ENCODE data around the gene TPCN2. TPM values are rescaled to one million over a fixed set of nuclear protein-coding genes. Genes with fewer than 3 reads are reported as not detected.

TPCN2 gene
- total RNA-seq, 1 donor from 2014 or later, result 19.1 TPM

DNA sequence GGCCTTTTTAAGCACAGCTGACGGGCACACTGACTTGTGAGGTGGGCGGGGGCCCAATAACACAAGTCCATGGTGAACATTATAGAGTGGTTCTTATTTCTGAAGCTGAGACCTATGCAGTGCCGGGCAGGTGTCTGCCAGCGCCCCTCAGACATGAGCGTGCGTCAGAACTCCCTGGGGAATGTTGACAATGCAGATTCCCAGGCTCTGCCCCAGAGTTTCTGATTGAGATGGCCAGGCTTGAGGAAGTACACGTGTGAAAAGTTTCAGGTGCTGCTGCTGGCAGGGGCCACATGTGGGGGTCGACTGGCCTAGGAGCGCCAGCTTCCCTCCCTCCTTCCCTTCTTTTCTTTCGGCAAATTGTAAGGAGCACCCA lies 46.2 kb downstream of the TPCN2 start:
- H3K9me3 Mint-ChIP-seq, result no peaks in the 10 kb centered on the region
- DNase-seq (ENCODE audit: low spot score), result no peak
- H3K36me3 Mint-ChIP-seq (ENCODE audit: low read depth), result peaks cover 11% of the 10 kb centered on the region
- H3K27me3 Mint-ChIP-seq (ENCODE audit: low read depth), result no peaks in the 10 kb centered on the region
- no peak overlapping the region for H3K27ac Mint-ChIP-seq
- no peak overlapping the region for H3K4me3 Mint-ChIP-seq (ENCODE audit: low read depth)
- intact Hi-C loops (cut with micrococcal nuclease), result no loop called here
- no peaks in the 10 kb centered on the region for H3K4me1 Mint-ChIP-seq (ENCODE audit: low read depth)

DNA sequence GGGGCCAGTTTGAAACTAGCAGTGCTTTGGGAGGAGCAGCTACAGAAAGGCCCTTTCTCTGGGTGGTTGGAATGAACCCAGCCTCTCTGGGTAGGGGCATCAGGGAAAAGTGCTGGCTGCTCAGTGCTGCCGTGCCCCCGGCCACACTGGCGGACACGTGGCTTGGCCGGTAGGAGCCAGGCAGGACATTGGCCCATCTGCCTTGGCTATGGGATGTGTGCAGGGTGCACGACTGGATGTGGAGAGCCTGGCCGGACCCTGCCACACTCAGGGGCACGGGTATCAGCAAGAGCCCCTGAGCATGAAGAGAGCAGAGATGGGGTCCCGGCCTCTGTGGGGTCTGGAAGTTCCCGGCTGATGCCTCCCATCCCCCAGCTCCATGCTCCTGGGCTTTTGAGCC lies 46.6 kb downstream of the TPCN2 start:
- Mint-ChIP-seq H3K4me1 (ENCODE audit: low read depth) (no peaks in the 10 kb centered on the region), H3K27me3 (ENCODE audit: low read depth) (no peaks in the 10 kb centered on the region), H3K9me3 (no peaks in the 10 kb centered on the region), H3K27ac (no peak overlapping the region), H3K36me3 (ENCODE audit: low read depth) (peaks cover 10% of the 10 kb centered on the region), H3K4me3 (ENCODE audit: low read depth) (no peak overlapping the region)
- intact Hi-C loops (cut with micrococcal nuclease), result no loop called here
- no peak for DNase-seq (ENCODE audit: low spot score)

DNA sequence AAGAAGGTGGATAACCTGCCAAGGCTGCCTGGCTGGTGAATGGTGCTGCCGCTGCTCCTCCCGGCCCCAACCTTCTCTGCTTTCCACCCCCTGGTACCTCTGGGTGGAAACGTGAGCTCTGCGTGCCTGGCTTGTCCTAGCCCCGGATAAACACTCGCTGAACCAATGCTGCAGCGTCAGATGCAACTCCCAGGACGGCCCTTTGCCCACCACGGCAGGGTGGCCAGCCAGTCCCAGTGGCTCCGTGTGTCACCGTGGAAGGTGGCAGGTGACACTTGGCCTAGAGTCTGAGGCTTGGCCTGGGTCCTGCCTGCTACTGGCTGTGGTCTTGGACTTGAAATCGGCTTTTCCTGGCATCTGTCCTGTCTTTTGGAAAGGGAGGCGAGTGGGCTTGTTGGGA lies 47.7 kb downstream of the TPCN2 start:
- no peak overlapping the region for H3K27ac Mint-ChIP-seq
- peaks cover 10% of the 10 kb centered on the region for H3K36me3 Mint-ChIP-seq (ENCODE audit: low read depth)
- no peak for DNase-seq (ENCODE audit: low spot score)
- no peak overlapping the region for H3K4me3 Mint-ChIP-seq (ENCODE audit: low read depth)
- no peaks in the 10 kb centered on the region for H3K27me3 Mint-ChIP-seq (ENCODE audit: low read depth)
- no peaks in the 10 kb centered on the region for H3K9me3 Mint-ChIP-seq
- H3K4me1 Mint-ChIP-seq (ENCODE audit: low read depth), result no peaks in the 10 kb centered on the region
- intact Hi-C loops (cut with micrococcal nuclease), result no loop called here

DNA sequence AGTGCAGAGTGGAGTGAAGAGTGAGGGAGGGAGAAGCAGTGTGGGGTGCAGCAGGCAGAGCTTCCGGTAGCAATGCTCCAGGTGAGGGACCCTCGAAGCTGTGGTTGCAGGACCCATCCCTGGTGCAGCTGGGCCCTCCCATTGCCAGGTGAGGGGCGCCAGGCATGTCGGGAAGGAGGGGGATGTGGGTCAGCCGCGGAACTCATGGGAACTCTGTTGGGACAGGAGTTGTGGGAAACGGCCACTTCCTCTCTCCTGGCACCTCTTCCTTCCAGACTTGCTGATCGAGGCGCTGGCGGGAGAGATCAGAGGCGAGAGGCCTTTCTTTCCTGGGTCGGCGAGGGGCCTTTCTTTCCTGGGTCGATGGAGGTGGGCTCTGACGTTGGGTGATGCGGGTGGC lies 48.5 kb downstream of the TPCN2 start:
- H3K36me3 Mint-ChIP-seq (ENCODE audit: low read depth), result peaks cover 6% of the 10 kb centered on the region
- no peaks in the 10 kb centered on the region for H3K9me3 Mint-ChIP-seq
- H3K4me1 Mint-ChIP-seq (ENCODE audit: low read depth), result no peaks in the 10 kb centered on the region
- intact Hi-C loops (cut with micrococcal nuclease), result no loop called here
- H3K27me3 Mint-ChIP-seq (ENCODE audit: low read depth), result no peaks in the 10 kb centered on the region
- DNase-seq (ENCODE audit: low spot score), result no peak
- H3K4me3 Mint-ChIP-seq (ENCODE audit: low read depth), result no peak overlapping the region
- no peak overlapping the region for H3K27ac Mint-ChIP-seq

DNA sequence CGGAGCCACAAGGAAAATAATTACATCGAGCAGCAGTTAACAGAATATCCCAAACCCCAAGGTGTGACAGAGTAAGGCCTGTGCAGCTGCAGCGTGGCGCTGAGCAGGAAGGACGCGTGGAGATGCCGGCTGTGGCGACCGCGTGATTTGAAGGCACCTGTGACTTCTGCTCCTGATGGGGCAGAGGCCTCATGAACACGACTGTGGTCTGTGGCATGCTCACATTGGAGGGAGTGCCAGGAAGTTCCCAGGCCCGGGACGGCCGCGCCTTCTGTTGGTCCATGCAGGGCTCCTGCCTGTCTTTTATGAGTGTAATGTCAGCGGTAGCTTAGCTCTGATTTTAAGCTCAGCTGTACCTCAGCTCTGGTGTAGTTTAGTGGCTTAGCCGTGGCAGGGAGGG lies 50.4 kb downstream of the TPCN2 start:
- intact Hi-C loops (cut with micrococcal nuclease), result no loop called here
- Mint-ChIP-seq H3K36me3 (ENCODE audit: low read depth) (no peaks in the 10 kb centered on the region), H3K27me3 (ENCODE audit: low read depth) (no peaks in the 10 kb centered on the region)

DNA sequence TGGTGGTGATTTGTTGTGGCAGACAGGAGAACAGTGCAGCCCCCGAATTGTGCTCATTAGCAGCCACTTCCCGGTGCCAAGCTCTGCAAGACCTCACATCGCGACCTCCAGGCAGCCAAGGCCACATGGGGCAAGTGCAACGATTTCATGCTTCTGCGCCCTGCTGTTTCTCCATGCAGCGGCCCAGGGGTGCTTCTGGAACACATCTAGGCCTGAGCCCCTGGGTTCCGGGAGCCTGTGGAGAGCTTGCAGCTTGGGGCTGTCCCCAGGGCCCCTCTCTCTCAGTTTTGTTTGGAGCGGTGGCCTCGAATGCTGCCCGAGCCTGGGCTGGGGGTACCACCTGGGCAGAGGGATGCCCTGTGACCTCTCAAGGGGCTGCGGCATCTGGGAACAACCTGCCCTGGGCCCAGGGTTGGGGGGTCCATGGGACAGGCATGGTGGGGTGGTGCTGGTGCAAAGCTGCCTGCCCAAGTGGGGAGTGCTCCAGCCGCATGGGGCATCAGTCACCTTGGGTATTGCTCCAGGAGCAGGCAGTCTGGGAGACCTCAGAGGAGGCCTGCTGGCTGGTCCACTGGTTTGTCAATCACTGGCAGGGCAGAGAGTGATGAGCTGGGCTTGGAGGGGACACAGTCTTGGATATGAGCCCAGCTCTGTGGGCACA lies 51.9 kb downstream of the TPCN2 start:
- Mint-ChIP-seq H3K4me3 (ENCODE audit: low read depth) (no peak overlapping the region), H3K27me3 (ENCODE audit: low read depth) (no peaks in the 10 kb centered on the region), H3K4me1 (ENCODE audit: low read depth) (no peaks in the 10 kb centered on the region), H3K9me3 (no peaks in the 10 kb centered on the region), H3K27ac (no peak overlapping the region), H3K36me3 (ENCODE audit: low read depth) (no peaks in the 10 kb centered on the region)
- intact Hi-C loops (cut with micrococcal nuclease), result loop anchor here (1.0 kb wide), 1 partner anchor 543 kb away; no protein-coding TSS in a partner anchor
- no peak for DNase-seq (ENCODE audit: low spot score)

More for the DNA sequence above, 50.4 kb downstream of the TPCN2 start:
- Mint-ChIP-seq H3K9me3 (no peaks in the 10 kb centered on the region), H3K4me3 (ENCODE audit: low read depth) (no peak overlapping the region), H3K27ac (no peak overlapping the region), H3K4me1 (ENCODE audit: low read depth) (no peaks in the 10 kb centered on the region)
- no peak for DNase-seq (ENCODE audit: low spot score)

DNA sequence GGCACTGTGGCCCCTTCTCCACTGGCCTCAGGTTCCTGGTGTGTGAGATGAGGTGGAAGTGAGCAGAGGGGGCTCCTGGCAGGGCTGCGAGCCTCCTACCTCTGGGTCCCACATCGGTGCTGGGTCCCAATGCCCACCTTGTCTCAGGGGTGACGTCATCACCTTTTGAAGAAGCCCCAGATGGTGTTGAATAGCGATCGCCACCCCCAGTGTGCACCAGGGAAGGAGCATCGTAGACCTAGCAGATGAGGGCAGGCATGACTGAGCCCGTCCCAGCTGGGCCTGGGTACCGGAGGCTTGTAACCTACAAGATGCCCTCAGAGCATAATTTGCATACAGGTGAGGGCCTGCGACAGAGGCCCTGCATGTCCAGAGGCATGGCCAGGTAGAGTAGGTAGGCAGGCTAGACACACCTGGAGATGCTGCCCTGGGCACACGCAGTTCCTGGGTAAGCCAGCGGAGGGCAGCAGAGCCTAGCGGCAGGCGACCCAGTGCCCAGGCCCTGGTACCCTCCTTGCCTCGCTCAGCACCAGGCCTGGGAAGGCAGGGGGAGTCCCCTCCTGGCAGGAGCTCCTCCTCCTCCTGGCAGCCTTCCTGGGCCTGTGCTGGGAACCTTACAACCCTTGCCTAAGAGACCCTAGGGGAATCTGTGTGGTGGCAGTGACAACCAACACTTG lies 52.5 kb downstream of the TPCN2 start:
- DNase-seq (ENCODE audit: low spot score), result peak; percentile 52
- Mint-ChIP-seq H3K4me1 (ENCODE audit: low read depth) (no peaks in the 10 kb centered on the region), H3K27ac (no peak overlapping the region), H3K36me3 (ENCODE audit: low read depth) (no peaks in the 10 kb centered on the region), H3K4me3 (ENCODE audit: low read depth) (no peak overlapping the region), H3K27me3 (ENCODE audit: low read depth) (no peaks in the 10 kb centered on the region), H3K9me3 (no peaks in the 10 kb centered on the region)
- intact Hi-C loops (cut with micrococcal nuclease), result loop anchor here (1.0 kb wide), 1 partner anchor 542 kb away; no protein-coding TSS in a partner anchor

DNA sequence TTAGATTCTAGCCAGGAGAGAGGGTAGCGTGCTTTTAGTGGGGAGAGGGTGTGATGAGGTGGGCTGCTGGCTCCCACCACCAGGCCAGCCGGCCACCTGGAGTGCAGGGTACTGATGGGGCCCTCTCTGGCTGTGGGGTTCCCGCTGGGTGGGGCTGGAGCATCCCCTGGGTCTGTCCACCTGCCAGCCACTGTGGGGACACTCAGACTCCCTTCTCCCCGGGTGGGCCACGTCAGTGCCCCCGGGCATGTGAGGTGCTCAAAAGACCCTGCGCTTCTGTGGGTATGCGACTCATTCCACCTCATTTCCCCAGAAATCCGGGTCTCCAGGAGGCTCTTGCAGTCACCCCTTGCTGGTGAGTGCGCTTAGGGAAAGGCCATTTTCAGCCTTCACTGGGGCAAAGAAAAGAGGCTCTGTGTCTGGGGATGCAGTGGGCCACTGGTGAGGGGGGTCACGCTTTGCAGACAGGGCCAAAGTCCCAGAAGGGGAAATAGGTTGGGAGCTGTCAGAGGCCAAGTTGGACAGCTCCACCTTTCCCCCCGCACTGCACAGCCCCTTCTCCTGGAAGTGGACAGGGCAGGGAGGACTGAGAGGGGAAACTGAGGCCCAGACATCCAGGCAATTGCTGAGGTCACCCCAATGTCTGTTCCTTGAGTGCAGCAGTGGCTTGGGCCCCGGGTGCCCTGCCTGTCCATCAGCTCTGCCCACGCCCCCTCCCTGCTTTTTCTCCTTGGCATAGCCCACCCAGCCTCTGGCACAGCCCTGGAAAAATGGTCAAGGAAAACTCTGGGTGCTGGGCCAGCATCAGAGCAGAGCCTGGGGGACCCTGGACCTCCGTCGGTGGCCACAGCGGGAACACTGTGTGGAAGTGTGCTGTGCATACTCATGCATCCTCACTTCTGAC lies 53.3 kb downstream of the TPCN2 start:
- DNase-seq (ENCODE audit: low spot score), result no peak
- Mint-ChIP-seq H3K36me3 (ENCODE audit: low read depth) (no peaks in the 10 kb centered on the region), H3K9me3 (no peaks in the 10 kb centered on the region), H3K27ac (no peak overlapping the region), H3K27me3 (ENCODE audit: low read depth) (no peaks in the 10 kb centered on the region), H3K4me1 (ENCODE audit: low read depth) (peaks cover 1% of the 10 kb centered on the region), H3K4me3 (ENCODE audit: low read depth) (no peak overlapping the region)
- intact Hi-C loops (cut with micrococcal nuclease), result loop anchor here (1.0 kb wide), 1 partner anchor 541 kb away; no protein-coding TSS in a partner anchor

DNA sequence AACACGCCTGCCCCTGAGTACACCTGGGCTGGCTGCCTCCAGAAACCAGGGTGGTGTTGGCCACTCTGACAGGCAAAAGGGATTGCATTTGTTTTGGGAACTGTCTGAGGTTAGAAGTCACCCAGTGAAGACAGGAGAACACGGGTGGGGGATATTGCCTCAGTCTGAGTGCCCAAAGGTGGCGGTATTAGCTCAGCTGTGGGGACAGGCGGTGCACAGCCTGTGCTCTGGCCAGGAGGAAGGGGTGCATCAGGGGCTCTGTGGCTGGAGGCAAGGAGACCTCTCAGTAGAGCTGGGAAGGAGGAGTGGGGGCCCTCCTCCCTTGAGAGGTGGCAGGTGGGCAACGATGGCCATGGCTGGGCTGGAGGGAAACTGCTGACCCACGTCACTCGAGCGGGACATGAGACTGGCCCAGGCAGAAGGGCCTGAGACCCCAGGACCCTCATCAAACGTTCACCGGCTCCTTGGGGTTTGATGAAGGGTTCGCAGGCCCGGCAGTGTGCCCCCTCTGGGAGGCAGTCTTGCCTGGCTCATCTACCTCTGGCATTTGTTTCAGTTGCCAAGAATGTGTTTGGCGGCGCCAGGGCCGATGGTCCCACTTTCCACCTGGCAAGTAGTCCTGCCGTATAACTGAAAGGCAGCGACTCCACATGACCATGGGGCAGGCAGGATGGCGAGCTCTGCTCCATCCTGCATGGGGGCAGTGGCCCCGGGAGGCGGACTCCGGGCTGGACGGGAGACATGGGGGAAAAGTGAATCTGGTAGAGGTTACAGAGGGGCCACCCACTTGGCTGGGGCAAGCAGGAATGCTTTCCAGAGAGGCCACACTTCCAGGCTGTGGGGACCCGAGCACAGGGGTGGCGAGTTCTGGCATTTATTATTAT lies 54.2 kb downstream of the TPCN2 start:
- Mint-ChIP-seq H3K4me3 (ENCODE audit: low read depth) (no peak overlapping the region), H3K27me3 (ENCODE audit: low read depth) (no peaks in the 10 kb centered on the region), H3K4me1 (ENCODE audit: low read depth) (peaks cover 1% of the 10 kb centered on the region), H3K36me3 (ENCODE audit: low read depth) (no peaks in the 10 kb centered on the region), H3K9me3 (no peaks in the 10 kb centered on the region), H3K27ac (no peak overlapping the region)
- DNase-seq (ENCODE audit: low spot score), result no peak
- intact Hi-C loops (cut with micrococcal nuclease), result no loop called here

DNA sequence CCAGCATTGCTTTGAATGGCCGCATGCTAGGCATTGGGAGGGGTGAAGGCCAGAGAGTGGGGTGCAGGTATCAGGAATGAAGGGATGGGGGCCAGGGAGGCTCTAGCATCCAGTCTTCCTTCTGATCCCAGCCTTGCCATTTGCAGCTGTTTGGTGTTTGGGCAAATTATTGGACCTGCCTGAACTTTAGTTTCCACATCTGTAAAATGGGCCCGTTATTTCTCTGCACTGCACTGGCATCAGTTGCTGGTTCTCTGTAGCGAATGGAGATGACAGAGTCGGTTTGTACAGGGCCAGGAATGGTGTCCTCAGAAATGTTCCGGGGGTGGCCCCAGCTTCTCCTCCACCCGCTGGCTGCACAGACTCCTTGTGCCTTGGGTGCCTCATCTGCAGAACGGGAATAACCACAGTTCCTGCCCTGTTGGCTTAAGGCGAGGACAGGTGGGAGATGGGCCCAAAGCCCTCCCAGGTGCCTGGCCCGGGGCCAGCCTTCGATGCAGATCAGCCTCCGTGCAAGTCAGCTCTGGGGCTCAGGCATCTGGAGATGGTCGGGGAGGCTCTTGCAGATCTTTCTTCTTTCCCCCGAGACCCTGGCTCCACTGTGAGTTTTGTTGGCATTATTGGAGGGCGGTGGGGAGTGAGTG lies 55.6 kb downstream of the TPCN2 start:
- no peak overlapping the region for H3K4me3 Mint-ChIP-seq (ENCODE audit: low read depth)
- H3K4me1 Mint-ChIP-seq (ENCODE audit: low read depth), result peaks cover 1% of the 10 kb centered on the region
- H3K27ac Mint-ChIP-seq, result no peak overlapping the region
- no peaks in the 10 kb centered on the region for H3K9me3 Mint-ChIP-seq
- intact Hi-C loops (cut with micrococcal nuclease), result no loop called here
- H3K27me3 Mint-ChIP-seq (ENCODE audit: low read depth), result no peaks in the 10 kb centered on the region
- H3K36me3 Mint-ChIP-seq (ENCODE audit: low read depth), result no peaks in the 10 kb centered on the region
- DNase-seq (ENCODE audit: low spot score), result no peak

DNA sequence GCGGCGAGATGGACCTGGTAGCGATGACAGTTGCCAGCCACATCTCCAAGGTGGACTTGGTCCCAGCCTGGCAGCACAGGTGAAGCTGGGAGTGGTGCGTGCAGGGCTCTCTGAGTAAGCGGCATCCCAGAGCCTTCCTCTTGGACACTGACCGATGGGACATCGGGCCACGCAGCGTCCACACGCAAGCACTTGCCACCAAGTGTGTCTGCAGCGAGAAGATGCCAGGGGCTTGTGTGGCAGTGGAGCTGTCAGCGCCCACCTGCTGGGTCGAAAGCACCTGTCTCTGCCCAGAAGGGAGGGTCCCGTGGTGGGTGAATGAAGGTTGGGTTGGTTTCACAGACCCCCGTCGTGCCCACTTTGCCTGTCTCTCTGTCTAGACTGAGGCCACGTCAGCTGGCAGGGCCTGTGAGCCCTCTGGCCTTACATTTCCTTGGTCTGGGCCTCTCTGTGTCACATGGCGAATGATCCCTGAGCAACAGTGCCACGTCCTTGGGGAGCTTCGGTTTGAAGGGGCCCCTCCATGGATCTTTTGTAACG lies 56.2 kb downstream of the TPCN2 start:
- no peak for DNase-seq (ENCODE audit: low spot score)
- H3K27me3 Mint-ChIP-seq (ENCODE audit: low read depth), result no peaks in the 10 kb centered on the region
- intact Hi-C loops (cut with micrococcal nuclease), result no loop called here
- H3K4me3 Mint-ChIP-seq (ENCODE audit: low read depth), result no peak overlapping the region
- peaks cover 1% of the 10 kb centered on the region for H3K4me1 Mint-ChIP-seq (ENCODE audit: low read depth)
- H3K9me3 Mint-ChIP-seq, result no peaks in the 10 kb centered on the region
- no peaks in the 10 kb centered on the region for H3K36me3 Mint-ChIP-seq (ENCODE audit: low read depth)
- H3K27ac Mint-ChIP-seq, result no peak overlapping the region

All from activated T-helper 2 cell treated with anti-CD3 and anti-CD28 coated beads, Interferon-gamma antibody, Interleukin-2, Interleukin-4, amounts not matched to agents 10 μg/mL and 5 μg/mL and 100 μg/mL, durations not matched to agents 14 hours and 24 hours and 36 hours (primary cell).